HL-60 (cell line): ENCODE measurements around the gene EFCAB8.

Source experiments
- DNase-seq, 2 experiments: peaks; one replicate each; pipeline ENCODE4 v3.0.0-alpha.2; 2010 to 2020; ENCODE audit warnings: low read depth in 1 of 2, low spot score in 1 of 2
- H3K27ac ChIP-seq: fragments of 250-450 bp; sonication (Bioruptor Pico); replicated peaks from 2 replicates; pipeline ENCODE4 v1.5.1; 2020; ENCODE audit warnings: mild to moderate bottlenecking, moderate library complexity
- H3K27me3 ChIP-seq: fragments of 250-450 bp; sonication (Bioruptor Pico); 2 replicates; pipeline ENCODE4 v1.5.1; 2021; ENCODE audit warnings: mild to moderate bottlenecking, moderate library complexity; ENCODE audit not compliant: insufficient read depth, poor library complexity, severe bottlenecking
- H3K4me3 ChIP-seq: replicated peaks from 2 replicates; pipeline ENCODE4 v1.5.1; 2011; ENCODE audit warnings: mild to moderate bottlenecking, control low read depth, low read length; ENCODE audit not compliant: insufficient read depth
- GABPA ChIP-seq: IDR thresholded peaks from 2 replicates; pipeline ENCODE4 v1.6.1; 2012; ENCODE audit warnings: low read depth
- POLR2AphosphoS5 ChIP-seq: IDR thresholded peaks from 2 replicates; pipeline ENCODE4 v1.6.1; 2012; ENCODE audit warnings: low read depth
- SPI1 ChIP-seq: IDR thresholded peaks from 2 replicates; pipeline ENCODE4 v1.6.1; 2012; ENCODE audit warnings: low read depth, mild to moderate bottlenecking, borderline replicate concordance
- TF ChIP-seq, protein P1 (sequence below): IDR thresholded peaks from 2 replicates; pipeline ENCODE4 v1.6.1; 2012; ENCODE audit warnings: low read depth; ENCODE audit not compliant: insufficient replicate concordance
- TF ChIP-seq, protein P2 (sequence below): IDR thresholded peaks from one replicate; pipeline ENCODE4 v1.5.1; 2011; ENCODE audit warnings: low read length, control low read depth, inconsistent platforms; ENCODE audit not compliant: insufficient read depth

The EFCAB8 gene

DNA sequence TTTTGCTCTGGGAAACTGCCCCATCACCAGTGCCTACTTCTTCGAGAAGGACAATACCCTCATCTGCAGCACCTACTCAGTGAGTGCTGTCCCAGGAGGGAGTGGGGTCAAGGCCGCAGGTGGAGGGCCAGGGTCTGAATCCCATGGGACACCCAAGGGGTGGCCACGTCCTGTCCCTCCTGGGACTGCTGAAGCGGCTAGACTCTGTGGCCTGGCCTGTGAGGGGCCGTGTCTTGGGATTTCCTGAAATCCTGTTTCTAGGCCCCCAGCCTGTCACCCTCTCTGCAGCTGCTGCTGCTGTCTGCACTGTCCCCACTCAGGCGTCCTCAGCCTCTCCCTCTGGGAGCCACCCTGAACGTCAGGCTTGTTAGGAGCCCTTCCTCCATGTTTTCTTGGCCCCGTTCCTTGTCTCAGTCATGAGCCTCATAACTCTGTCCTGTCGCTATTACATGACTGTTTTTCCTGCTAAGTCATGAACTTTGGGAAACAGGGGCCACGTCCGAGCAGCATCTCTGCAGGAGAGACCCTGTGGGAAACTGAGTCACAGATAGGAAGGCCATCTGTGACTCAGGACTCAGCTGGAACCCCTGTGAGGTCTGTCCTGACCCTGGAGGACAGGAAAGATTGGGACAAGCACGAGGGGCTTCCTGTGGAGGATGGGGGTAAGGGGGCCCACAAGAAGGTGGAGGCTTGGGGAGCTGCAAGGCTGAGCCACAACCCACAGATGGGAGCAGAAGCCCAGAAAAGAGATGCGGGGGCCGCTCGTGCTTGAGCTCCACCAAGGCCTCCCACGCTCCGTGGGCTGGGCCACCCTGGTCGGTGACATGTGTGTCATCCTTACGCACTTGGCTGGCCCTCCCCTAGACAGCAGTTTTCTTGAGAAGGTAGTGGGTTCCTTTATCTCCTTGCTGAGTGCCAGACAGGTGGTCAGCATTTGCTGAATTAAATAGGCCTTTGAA is 49.9 kb downstream of the EFCAB8 start:
- TF ChIP-seq GABPA (no peak), POLR2AphosphoS5 (no peak)
- TF ChIP-seq, protein P1, sequence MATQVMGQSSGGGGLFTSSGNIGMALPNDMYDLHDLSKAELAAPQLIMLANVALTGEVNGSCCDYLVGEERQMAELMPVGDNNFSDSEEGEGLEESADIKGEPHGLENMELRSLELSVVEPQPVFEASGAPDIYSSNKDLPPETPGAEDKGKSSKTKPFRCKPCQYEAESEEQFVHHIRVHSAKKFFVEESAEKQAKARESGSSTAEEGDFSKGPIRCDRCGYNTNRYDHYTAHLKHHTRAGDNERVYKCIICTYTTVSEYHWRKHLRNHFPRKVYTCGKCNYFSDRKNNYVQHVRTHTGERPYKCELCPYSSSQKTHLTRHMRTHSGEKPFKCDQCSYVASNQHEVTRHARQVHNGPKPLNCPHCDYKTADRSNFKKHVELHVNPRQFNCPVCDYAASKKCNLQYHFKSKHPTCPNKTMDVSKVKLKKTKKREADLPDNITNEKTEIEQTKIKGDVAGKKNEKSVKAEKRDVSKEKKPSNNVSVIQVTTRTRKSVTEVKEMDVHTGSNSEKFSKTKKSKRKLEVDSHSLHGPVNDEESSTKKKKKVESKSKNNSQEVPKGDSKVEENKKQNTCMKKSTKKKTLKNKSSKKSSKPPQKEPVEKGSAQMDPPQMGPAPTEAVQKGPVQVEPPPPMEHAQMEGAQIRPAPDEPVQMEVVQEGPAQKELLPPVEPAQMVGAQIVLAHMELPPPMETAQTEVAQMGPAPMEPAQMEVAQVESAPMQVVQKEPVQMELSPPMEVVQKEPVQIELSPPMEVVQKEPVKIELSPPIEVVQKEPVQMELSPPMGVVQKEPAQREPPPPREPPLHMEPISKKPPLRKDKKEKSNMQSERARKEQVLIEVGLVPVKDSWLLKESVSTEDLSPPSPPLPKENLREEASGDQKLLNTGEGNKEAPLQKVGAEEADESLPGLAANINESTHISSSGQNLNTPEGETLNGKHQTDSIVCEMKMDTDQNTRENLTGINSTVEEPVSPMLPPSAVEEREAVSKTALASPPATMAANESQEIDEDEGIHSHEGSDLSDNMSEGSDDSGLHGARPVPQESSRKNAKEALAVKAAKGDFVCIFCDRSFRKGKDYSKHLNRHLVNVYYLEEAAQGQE, result no peak
- DNase-seq, result no peak
- no peaks in the 10 kb centered on the region for H3K27me3 ChIP-seq
- H3K4me3 ChIP-seq, result no peak overlapping the region
- H3K27ac ChIP-seq, result no peak overlapping the region

DNA sequence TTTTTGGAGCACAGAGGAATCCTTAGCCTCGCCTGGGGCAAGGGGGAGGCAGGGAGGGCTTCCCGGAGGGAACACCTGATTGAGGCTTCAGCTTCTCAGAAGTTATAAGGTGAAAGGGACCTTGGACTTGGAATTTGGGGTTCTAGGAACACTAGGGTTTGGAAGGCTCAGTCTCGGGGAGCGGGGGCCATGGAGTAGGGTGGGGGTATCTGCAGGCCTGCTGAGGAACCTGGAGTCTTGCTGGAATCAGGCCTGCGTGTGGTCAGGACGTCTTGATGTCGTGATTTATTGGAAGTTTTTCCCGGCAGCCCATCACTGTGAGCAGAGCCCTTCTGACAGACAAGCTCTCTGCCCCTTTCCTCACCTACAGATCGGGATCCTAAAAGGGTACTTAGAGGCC is 50.7 kb downstream of the EFCAB8 start:
- Histone ChIP-seq H3K27me3 (no peaks in the 10 kb centered on the region), H3K27ac (no peak overlapping the region), H3K4me3 (no peak overlapping the region)
- no peak for TF ChIP-seq SPI1
- DNase-seq, result no peak

DNA sequence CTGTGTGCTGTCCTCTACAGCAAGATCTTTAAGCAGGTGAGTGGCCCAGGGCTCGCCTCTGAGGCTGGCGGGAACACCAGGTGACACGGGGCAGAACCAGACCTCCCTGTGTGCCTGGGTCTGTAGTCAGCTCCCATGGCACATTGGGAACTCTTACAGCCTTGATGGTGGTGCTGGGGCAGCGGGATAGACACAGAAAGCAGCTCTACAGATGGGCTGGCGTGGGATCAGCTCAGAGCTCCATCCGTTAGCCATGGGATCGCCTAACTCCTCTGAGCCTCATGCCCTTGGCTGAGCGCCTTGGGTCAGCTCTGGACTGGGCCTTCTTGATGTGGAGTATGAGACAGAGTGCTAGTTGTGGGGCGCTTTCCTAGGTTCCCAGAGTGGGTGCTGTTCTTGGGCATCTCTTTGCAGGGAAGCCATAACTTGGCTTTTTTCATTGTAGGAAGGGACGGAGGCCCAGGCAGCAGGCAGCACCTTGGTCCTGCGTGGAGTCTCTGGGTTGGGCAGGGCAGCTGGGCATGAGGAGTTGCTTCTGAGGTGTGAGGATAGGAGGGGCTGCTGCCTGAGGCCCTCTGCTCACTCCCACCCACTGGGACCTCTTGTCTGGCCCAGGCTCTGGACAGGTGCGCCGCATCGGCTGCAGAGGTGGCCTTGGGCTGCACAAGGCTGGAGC is 51.3 kb downstream of the EFCAB8 start:
- TF ChIP-seq POLR2AphosphoS5 (no peak), SPI1 (no peak), GABPA (no peak)
- TF ChIP-seq, protein P1, result no peak
- TF ChIP-seq, protein P2, sequence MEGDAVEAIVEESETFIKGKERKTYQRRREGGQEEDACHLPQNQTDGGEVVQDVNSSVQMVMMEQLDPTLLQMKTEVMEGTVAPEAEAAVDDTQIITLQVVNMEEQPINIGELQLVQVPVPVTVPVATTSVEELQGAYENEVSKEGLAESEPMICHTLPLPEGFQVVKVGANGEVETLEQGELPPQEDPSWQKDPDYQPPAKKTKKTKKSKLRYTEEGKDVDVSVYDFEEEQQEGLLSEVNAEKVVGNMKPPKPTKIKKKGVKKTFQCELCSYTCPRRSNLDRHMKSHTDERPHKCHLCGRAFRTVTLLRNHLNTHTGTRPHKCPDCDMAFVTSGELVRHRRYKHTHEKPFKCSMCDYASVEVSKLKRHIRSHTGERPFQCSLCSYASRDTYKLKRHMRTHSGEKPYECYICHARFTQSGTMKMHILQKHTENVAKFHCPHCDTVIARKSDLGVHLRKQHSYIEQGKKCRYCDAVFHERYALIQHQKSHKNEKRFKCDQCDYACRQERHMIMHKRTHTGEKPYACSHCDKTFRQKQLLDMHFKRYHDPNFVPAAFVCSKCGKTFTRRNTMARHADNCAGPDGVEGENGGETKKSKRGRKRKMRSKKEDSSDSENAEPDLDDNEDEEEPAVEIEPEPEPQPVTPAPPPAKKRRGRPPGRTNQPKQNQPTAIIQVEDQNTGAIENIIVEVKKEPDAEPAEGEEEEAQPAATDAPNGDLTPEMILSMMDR, result no peak
- H3K27me3 ChIP-seq, result no peaks in the 10 kb centered on the region
- DNase-seq, result no peak
- H3K4me3 ChIP-seq, result no peak overlapping the region
- H3K27ac ChIP-seq, result no peak overlapping the region

DNA sequence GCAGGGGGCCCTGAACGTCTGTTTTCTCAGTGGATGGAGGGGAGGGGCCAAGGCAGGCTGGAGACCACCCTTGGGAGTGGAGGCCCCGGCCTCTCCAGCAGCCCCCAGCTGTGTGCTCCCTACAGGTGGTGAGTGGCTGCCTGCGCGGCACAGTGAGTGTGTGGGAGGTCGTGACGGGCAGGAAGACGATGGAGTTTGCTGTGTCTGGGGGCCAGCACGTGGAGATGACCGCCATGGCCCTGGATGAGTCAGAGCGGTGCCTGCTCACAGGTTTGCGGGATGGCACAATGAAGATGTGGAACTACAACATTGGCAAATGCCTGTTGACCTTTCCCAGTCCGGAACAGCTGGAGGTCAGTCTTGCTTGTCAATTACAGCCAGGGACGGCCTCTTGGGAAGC is 52.6 kb downstream of the EFCAB8 start:
- no peak overlapping the region for H3K4me3 ChIP-seq
- no peak overlapping the region for H3K27ac ChIP-seq
- DNase-seq, result no peak
- H3K27me3 ChIP-seq, result no peaks in the 10 kb centered on the region
- TF ChIP-seq, protein P2, result no peak
- TF ChIP-seq GABPA, result no peak
- TF ChIP-seq, protein P1, result no peak
- TF ChIP-seq POLR2AphosphoS5, result no peak
- no peak for TF ChIP-seq SPI1
